Skeletal muscle tissue (tissue), 4 donors: ENCODE measurements around the gene SPINK8. TPM values are rescaled to one million over a fixed set of nuclear protein-coding genes. Genes with fewer than 3 reads are reported as not detected.
"Not testable (repeated sequence)": the region's sequence is repeated elsewhere in the genome, so short reads cannot be mapped to it uniquely, and the experiment has no call there.

Experiments used
- H3K27ac ChIP-seq: one replicate; pipeline ENCODE4 v1.7.0; 2013; ENCODE audit warnings: mild to moderate bottlenecking, low read depth, low read length, inconsistent platforms
- H3K27me3 ChIP-seq, 3 donors: one replicate each; pipeline ENCODE4 v1.7.0; 2013; ENCODE audit warnings: low read length in 3 of 3; ENCODE audit not compliant: control insufficient read depth in 3 of 3, insufficient read depth in 3 of 3
- H3K36me3 ChIP-seq, 3 donors: one replicate each; pipeline ENCODE4 v1.7.0; 2013; ENCODE audit warnings: low read length in 3 of 3; ENCODE audit not compliant: control insufficient read depth in 3 of 3, insufficient read depth in 3 of 3
- H3K4me1 ChIP-seq, 3 donors: one replicate each; pipeline ENCODE4 v1.7.0; 2013; ENCODE audit warnings: low read length in 3 of 3, mild to moderate bottlenecking in 3 of 3; ENCODE audit not compliant: control insufficient read depth in 3 of 3, insufficient read depth in 3 of 3
- H3K4me3 ChIP-seq, 3 donors: one replicate each; pipeline ENCODE4 v1.7.0; 2013; ENCODE audit warnings: low read length in 3 of 3
- H3K9ac ChIP-seq, 3 donors: one replicate each; pipeline ENCODE4 v1.7.0; 2013; ENCODE audit warnings: low read length in 3 of 3, mild to moderate bottlenecking in 3 of 3, moderate library complexity in 2 of 3, low read depth in 1 of 3
- H3K9me3 ChIP-seq, 3 donors: one replicate each; pipeline ENCODE4 v1.7.0; 2013; ENCODE audit warnings: low read length in 3 of 3; ENCODE audit not compliant: control insufficient read depth in 3 of 3
- total RNA-seq: library from RNA; depleted of rRNA; stranded (reverse); fragments of >200 nt; gene quantifications from one replicate; pipeline ENCODE4 v1.2.3, GENCODE V29; 2014
- donor health status: Osteomylitis.

The SPINK8 gene
- total RNA-seq: not detected

DNA sequence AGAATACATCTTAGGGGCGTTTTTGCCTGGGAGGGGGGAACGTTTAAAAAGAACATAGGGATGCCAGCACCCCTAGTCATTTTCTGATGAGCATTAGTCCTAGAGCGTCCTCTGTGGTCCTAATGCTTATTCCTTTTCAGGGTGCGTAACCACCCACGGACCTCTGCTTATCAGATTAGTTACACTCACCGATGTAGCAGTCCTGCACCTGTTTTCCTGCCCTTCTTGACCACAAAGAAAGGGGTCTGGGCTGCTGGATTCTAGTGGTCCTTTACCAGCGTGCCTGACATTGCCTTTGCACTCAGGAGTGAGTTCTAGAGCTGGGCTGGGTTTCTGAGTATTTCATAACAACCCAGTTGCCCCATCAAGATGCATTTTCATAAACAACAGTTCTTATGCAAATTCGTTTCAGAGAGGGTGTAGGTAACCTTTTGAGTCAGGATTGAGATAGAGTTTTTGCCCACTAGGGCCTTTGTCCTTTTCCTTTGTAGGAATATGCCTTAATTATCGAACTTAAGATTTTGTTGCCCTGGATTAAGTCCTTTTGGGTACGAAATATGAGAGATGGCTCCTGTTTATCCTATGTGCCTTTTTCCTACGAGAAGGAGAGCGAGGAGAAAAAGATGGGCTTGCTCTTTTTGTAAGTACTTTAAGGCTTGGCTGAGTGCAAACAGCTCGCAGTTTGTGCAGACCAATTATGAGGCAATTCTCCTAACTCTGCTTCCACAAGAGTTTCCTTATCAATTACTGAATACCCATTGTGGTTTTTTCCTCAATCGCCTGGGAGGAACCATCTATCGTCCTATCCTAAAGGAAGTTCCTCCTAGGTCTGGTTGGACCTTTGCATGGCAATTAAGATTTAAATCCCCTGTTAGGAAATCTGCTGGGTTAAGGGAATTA lies at the start of gene SPINK8:
Gene SPINK8, minus strand, starts transcription at position 316 of the 900 bp plus-strand sequence. CDS start 5,320 bp downstream, outside the sequence.
- not testable (repeated sequence) for H3K36me3 ChIP-seq, H3K4me1 ChIP-seq, H3K27ac ChIP-seq, H3K9me3 ChIP-seq, H3K4me3 ChIP-seq, H3K27me3 ChIP-seq, H3K9ac ChIP-seq

DNA sequence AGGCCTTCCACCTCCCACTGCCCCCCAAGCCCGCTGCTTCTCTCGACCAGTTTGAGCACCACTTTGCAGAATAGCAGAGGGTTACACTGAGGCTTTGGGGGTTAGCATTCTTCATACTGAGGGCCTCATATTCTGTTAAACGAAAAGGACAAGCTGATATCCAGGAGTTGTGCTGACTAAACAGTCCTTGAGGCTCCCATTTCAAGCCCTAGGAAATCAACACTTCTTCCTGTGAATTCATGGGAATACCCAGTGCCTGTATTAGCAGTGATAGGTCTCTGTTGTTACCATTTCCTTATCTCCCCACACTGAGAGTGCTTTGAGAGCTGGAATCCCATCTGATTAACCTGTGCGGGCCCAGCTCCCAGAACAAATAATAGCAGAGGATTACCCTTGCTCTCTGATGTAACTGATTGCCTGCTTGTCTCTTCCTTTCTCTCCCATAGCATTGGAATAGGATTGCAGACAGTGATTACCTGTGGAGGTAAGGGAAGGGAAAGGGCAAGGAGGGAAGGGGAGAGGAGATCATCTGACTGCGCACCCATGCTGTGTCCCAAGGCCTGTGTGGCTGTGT lies 39.5 kb upstream of the SPINK8 start:
- H3K4me3 ChIP-seq: no peak overlapping the region

DNA sequence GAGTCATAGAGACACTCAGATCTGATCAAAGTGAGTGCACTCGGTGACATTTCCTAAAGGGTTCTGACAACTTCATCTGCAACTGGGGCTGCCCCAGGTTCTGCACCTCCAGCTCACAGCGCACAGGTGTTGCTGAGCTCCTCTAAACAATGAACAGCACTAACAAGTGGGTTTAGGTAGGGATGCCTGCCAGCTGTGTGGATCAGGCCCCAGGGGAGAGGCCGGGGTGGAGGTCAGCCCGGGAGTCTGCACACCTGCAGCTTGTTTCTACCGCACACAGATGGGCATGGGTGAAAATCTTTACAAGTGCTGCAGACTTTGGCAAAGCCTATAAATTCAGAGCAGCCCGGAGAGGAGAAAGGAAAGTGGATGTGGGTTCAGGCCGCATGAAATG lies 38.9 kb upstream of the SPINK8 start:
- Histone ChIP-seq H3K4me1 (no peaks in the 10 kb centered on the region), H3K27me3 (no peaks in the 10 kb centered on the region), H3K9ac (no peak overlapping the region), H3K4me3 (no peak overlapping the region), H3K27ac (no peak overlapping the region), H3K9me3 (no peaks in the 10 kb centered on the region), H3K36me3 (no peaks in the 10 kb centered on the region)

More for the DNA sequence above, 39.5 kb upstream of the SPINK8 start:
- Histone ChIP-seq H3K27me3 (no peaks in the 10 kb centered on the region), H3K36me3 (no peaks in the 10 kb centered on the region), H3K27ac (no peak overlapping the region), H3K4me1 (no peaks in the 10 kb centered on the region), H3K9me3 (no peaks in the 10 kb centered on the region), H3K9ac (no peak overlapping the region)

DNA sequence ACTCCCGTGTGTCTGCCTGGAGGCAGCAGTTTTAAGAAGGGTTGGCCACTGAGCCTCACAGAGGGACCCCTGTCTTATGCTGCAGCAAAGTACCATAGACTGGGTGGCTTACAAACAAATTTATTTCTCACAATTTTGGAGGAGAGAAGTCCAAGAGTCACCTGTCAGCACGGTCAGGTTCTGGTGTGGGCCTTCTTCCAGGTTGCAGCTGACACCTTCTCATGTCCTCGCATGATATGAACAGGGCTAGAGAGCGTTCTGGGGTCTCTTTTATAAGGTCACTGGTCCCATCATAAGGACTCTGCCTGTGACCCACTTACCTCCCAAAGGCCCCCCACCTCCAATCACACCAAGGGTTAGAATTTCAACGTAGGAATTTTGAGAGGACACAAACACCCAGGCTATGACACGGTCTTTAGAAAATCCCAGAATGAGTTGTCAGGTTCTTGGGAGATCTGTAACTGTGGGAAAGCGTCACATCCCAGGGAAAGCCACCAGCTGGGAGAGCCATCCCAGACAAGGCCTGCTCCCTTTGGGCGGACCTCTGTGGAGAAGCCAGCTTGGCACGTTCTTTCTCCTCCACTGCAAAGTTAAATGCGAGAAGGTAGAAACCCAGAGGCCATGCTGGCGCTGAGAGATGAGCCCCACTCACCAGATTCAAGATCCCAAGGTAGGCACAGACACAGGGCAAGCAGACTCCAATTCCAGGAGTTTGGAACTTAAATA lies 38.4 kb upstream of the SPINK8 start, which contains the start of gene FBXW12:
Gene FBXW12, plus strand, starts transcription at position 569 of the 726 bp plus-strand sequence. CDS start 549 bp downstream, outside the sequence.
- Histone ChIP-seq H3K4me3 (no peak within 1 kb of the TSS), H3K9ac (no peak within 1 kb of the TSS), H3K4me1 (no peaks in the 10 kb centered on the region), H3K9me3 (no peaks in the 10 kb centered on the region), H3K27ac (no peak within 1 kb of the TSS), H3K27me3 (no peaks in the 10 kb centered on the region), H3K36me3 (no peaks in the 10 kb centered on the region)

DNA sequence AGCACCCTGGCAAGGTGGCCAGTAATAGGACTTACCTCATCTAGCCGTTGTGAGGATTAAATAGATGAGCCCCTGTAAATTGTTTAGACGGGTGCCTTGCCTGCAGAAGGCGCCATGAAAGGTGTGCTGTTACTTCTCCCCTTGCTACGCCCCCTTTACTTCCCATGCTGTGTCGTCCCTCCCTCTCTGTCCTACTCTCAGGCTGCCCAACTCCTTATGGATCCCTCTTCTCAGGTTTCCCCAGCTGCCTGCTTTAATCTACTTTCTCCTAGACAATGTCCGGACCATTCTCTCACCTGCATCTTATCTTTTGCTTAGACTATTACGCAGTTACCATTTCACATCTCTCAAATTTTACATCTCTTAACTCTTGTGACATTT lies 36.9 kb upstream of the SPINK8 start:
- Histone ChIP-seq H3K4me3 (no peak overlapping the region), H3K36me3 (no peaks in the 10 kb centered on the region), H3K27ac (no peak overlapping the region), H3K9me3 (no peaks in the 10 kb centered on the region), H3K4me1 (no peaks in the 10 kb centered on the region), H3K27me3 (no peaks in the 10 kb centered on the region), H3K9ac (no peak overlapping the region)

DNA sequence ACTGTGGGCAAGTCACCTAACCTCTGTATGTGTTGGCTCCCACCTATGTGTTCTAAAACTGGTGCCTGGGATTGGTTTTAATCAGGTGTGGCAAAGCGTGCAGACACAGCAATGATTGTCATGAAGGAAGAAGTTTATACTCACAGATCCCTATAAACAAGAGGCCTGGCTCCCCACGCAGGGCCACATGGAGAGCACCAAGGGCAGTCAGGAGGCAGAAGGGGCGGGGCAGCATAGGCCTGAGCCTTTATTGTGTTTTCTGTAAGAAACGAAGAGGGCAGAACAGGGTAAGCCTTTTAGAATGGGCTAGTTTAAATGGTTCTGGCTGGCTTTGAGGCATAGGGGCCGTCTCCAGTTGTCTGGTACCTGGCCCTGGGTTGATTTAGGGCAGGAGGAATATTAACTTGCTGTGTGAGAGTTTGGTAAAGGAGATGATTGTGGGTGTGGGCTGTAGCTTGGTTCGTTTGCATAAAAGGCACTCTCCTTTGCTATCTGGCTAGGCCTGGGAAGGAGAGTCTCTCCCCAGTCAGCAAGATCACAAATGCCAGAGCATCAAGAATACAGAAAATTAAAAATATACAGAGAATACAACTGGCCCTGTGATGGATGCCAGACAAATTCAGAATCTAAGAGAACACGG lies 36.4 kb upstream of the SPINK8 start:
- H3K27me3 ChIP-seq: no peaks in the 10 kb centered on the region
- H3K27ac ChIP-seq: no peak overlapping the region
- H3K4me1 ChIP-seq: no peaks in the 10 kb centered on the region
- H3K9me3 ChIP-seq: no peaks in the 10 kb centered on the region
- no peak overlapping the region for H3K4me3 ChIP-seq
- H3K9ac ChIP-seq: no peak overlapping the region
- no peaks in the 10 kb centered on the region for H3K36me3 ChIP-seq

DNA sequence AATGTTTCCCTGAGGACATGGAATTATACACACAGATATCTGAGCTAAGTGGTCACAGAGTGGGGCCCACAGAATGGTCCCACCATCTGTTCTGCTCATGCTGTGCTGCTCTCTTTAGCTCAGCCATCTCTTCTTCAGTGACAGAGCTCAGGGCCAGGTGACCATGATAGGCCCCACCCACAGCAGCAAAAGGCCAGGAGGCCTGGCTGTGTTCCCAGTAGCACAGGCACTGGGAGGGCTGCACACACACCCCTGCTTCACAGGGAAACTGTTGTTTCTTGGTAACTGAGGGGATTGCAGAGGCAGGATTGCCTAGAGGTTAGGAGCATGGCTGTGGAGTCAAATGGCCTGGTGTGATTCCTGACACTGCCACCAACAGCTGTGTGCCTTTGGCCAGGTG lies 33.7 kb upstream of the SPINK8 start:
- Histone ChIP-seq H3K4me3 (no peak overlapping the region), H3K27ac (no peak overlapping the region), H3K36me3 (no peaks in the 10 kb centered on the region), H3K9me3 (no peaks in the 10 kb centered on the region), H3K4me1 (no peaks in the 10 kb centered on the region), H3K27me3 (no peaks in the 10 kb centered on the region), H3K9ac (no peak overlapping the region)

DNA sequence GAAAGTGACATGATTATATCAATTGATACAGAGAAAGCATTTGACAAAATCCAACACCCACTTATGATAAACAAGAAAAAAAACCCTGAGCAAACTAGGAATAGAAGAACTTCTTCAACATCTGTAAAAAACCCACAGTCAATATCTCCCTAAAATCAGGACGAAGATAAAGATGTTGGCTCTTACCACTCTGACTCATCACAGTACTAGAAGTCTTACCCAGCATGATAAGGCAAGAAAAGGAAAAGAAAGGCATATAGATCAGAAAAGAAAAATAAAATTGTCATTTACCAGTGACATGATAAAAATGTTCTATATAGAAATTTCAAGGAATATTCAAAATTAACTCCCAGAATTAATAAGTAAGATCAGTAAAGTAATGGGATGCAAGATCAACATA lies 31.4 kb upstream of the SPINK8 start:
- H3K9me3 ChIP-seq: no peaks in the 10 kb centered on the region
- no peaks in the 10 kb centered on the region for H3K27me3 ChIP-seq
- no peak overlapping the region for H3K4me3 ChIP-seq
- no peak overlapping the region for H3K9ac ChIP-seq
- no peaks in the 10 kb centered on the region for H3K36me3 ChIP-seq
- no peaks in the 10 kb centered on the region for H3K4me1 ChIP-seq
- H3K27ac ChIP-seq: no peak overlapping the region

DNA sequence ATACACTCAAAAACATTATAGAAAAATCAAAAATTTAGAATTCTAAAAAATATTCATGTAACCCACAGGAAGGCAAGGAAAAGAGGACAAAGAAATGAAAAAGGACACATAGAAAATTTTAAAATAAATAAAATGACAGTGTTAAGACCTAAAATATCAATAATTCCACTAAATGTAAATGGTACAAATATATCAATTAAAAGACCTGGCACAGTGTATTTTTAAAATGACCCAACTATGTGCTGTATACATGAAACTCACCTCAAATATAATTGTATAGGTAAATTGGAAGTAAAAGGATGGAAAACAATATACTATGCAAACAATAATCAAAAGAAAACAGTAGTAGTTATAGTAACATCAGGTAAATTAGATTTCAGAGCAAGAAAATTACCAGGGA lies 28.5 kb upstream of the SPINK8 start:
- H3K4me1 ChIP-seq: no peaks in the 10 kb centered on the region
- no peaks in the 10 kb centered on the region for H3K36me3 ChIP-seq
- no peak overlapping the region for H3K4me3 ChIP-seq
- no peak overlapping the region for H3K27ac ChIP-seq
- peaks cover 0 to 4% (median 0%) of the 10 kb centered on the region in 3 donors for H3K27me3 ChIP-seq
- no peaks in the 10 kb centered on the region for H3K9me3 ChIP-seq
- H3K9ac ChIP-seq: no peak overlapping the region
